Neuronal stem cell (in vitro differentiated cells): ENCODE results near the gene CLEC16A.

ENCODE experiments used
- DNase-seq: peaks from one replicate; pipeline ENCODE4 v3.0.0-alpha.2; 2013; ENCODE audit warnings: low spot score
- H2AFZ ChIP-seq: one replicate; pipeline ENCODE4 v1.6.1; 2013; ENCODE audit warnings: mild to moderate bottlenecking, low read length, inconsistent platforms
- H2AK5ac ChIP-seq: 2 replicates; pipeline ENCODE4 v1.6.1; 2013; ENCODE audit warnings: low read depth, mild to moderate bottlenecking, inconsistent platforms, low read length, moderate library complexity, mixed read lengths
- H2BK120ac ChIP-seq: 2 replicates; pipeline ENCODE4 v1.6.1; 2013; ENCODE audit warnings: low read depth, mild to moderate bottlenecking, inconsistent platforms, low read length, moderate library complexity, mixed read lengths
- H2BK12ac ChIP-seq: one replicate; pipeline ENCODE4 v1.6.1; 2013; ENCODE audit warnings: low read length, inconsistent platforms
- H2BK15ac ChIP-seq: 2 replicates; pipeline ENCODE4 v1.6.1; 2013; ENCODE audit warnings: mild to moderate bottlenecking, low read length, inconsistent platforms, mixed read lengths
- H2BK5ac ChIP-seq: one replicate; pipeline ENCODE4 v1.6.1; 2013; ENCODE audit warnings: inconsistent platforms, mild to moderate bottlenecking, low read length, moderate library complexity
- H3K14ac ChIP-seq: one replicate; pipeline ENCODE4 v1.6.1; 2013; ENCODE audit warnings: low read length, inconsistent platforms
- H3K18ac ChIP-seq: 2 replicates; pipeline ENCODE4 v1.6.1; 2013; ENCODE audit warnings: low read length, inconsistent platforms
- H3K23ac ChIP-seq: 2 replicates; pipeline ENCODE4 v1.6.1; 2013; ENCODE audit warnings: low read depth, mild to moderate bottlenecking, mixed read lengths, low read length, inconsistent platforms; ENCODE audit not compliant: poor library complexity
- H3K27ac ChIP-seq: replicated peaks from 3 replicates; pipeline ENCODE4 v1.5.1; 2013; ENCODE audit warnings: low read length, inconsistent platforms
- H3K27me3 ChIP-seq, 3 experiments: 2 replicates each; pipeline ENCODE4 v1.6.1; 2013; ENCODE audit warnings: low read length in 3 of 3, mild to moderate bottlenecking in 2 of 3, inconsistent platforms in 1 of 3, low read depth in 1 of 3, mixed read lengths in 1 of 3, moderate library complexity in 1 of 3; ENCODE audit not compliant: control insufficient read depth in 3 of 3, insufficient read depth in 3 of 3
- H3K36me3 ChIP-seq, 2 donors: replicated peaks in 1 of 2; 2 replicates each; pipeline ENCODE4 v1.6.1; 2013; ENCODE audit warnings: low read length in 2 of 2; ENCODE audit not compliant: control insufficient read depth in 2 of 2, insufficient read depth in 2 of 2
- H3K4ac ChIP-seq: 2 replicates; pipeline ENCODE4 v1.6.1; 2013; ENCODE audit warnings: inconsistent platforms, mild to moderate bottlenecking, low read length, moderate library complexity
- H3K4me1 ChIP-seq, 2 donors: 1 replicate in 1 of 2; 2 replicates in 1 of 2; pipeline ENCODE4 v1.6.1; 2013; ENCODE audit warnings: low read length in 2 of 2, low read depth in 1 of 2; ENCODE audit not compliant: control insufficient read depth in 2 of 2, insufficient read depth in 1 of 2
- H3K4me2 ChIP-seq: one replicate; pipeline ENCODE4 v1.6.1; 2013; ENCODE audit warnings: mild to moderate bottlenecking, low read length, inconsistent platforms; ENCODE audit not compliant: insufficient read depth, poor library complexity, severe bottlenecking
- H3K4me3 ChIP-seq, 2 donors: 2 replicates each; pipeline ENCODE4 v1.5.1; 2013; ENCODE audit warnings: low read length in 2 of 2, mild to moderate bottlenecking in 2 of 2, inconsistent platforms in 1 of 2, moderate library complexity in 1 of 2
- H3K79me1 ChIP-seq: one replicate; pipeline ENCODE4 v1.6.1; 2013; ENCODE audit warnings: low read depth, mild to moderate bottlenecking, inconsistent platforms, low read length, moderate library complexity
- H3K9ac ChIP-seq: one replicate; pipeline ENCODE4 v1.6.1; 2013; ENCODE audit warnings: mild to moderate bottlenecking, low read depth, low read length, inconsistent platforms; ENCODE audit not compliant: poor library complexity
- H3K9me3 ChIP-seq, 2 donors: replicated peaks in 1 of 2; 2 replicates each; pipeline versions ENCODE3 to v1.6.1; 2013; ENCODE audit warnings: low read length in 2 of 2, mild to moderate bottlenecking in 2 of 2, inconsistent platforms in 1 of 2, low read depth in 1 of 2, mixed read lengths in 1 of 2, moderate library complexity in 1 of 2; ENCODE audit not compliant: control insufficient read depth in 2 of 2, insufficient read depth in 1 of 2
- H4K8ac ChIP-seq: one replicate; pipeline ENCODE4 v1.6.1; 2013; ENCODE audit warnings: low read depth, mild to moderate bottlenecking, inconsistent platforms, low read length, moderate library complexity
- H4K91ac ChIP-seq: one replicate; pipeline ENCODE4 v1.6.1; 2013; ENCODE audit warnings: low read length, low read depth, mild to moderate bottlenecking, inconsistent platforms; ENCODE audit not compliant: poor library complexity
- WGBS, 2 donors: extraction: QIAGEN DNeasy Blood & Tissue Kit; methylation state at CpG; one replicate each; pipeline ENCODE4 v1.1.7; 2013; ENCODE audit warnings: missing lambda C conversion rate in 2 of 2, mixed read lengths in 1 of 2; ENCODE audit not compliant: insufficient read length in 2 of 2, insufficient replicate concordance in 1 of 2; ENCODE audit errors: extremely low coverage in 2 of 2; 5-methylcytosine and 5-hydroxymethylcytosine counted together

CLEC16A gene

DNA sequence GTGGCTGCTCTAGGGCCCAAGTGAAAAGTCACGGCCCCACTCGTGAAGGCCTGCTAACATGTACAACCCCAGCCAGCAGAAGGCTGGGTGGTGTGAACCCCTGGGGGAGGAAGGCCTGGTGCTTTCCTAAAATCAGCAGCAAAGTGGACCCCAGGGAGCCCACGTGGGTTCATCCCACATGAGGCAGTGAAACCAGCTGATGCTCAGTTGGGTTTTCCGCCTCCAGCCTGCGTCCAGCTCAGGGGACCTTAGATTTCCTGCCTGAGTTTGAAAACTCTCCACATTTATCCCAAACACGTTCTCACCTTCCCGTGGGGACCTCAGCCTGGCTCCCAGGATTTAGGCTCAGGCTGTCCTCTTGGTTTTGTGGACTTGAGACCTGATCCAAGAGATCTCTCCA is 225.8 kb downstream of the CLEC16A start:
- peaks cover 5 to 9% of the 10 kb centered on the region in 2 donors for H3K36me3 ChIP-seq
- no peak overlapping the region for H2BK5ac ChIP-seq
- no peak overlapping the region for H2BK15ac ChIP-seq
- peaks cover 0 to 1% of the 10 kb centered on the region in 2 donors for H3K9me3 ChIP-seq
- no peak overlapping the region for H2AFZ ChIP-seq
- H3K79me1 ChIP-seq = no peaks in the 10 kb centered on the region
- no peak overlapping the region for H2BK12ac ChIP-seq
- H2BK120ac ChIP-seq = no peak overlapping the region
- no peak overlapping the region for H3K4ac ChIP-seq
- H3K18ac ChIP-seq = no peak overlapping the region
- no peak overlapping the region for H2AK5ac ChIP-seq
- peaks cover 0 to 2% of the 10 kb centered on the region in 2 donors for H3K4me1 ChIP-seq
- no CpG with 5 or more reads among the region's 7 CpGs for WGBS, 2 donors
- peak overlapping the region; percentile 59 for H3K14ac ChIP-seq
- H3K23ac ChIP-seq = no peak overlapping the region
- H4K8ac ChIP-seq = no peak overlapping the region
- H3K9ac ChIP-seq = no peak overlapping the region
- no peak for DNase-seq
- no peak overlapping the region for H3K27ac ChIP-seq
- H3K4me3 ChIP-seq = no peak overlapping the region
- H3K27me3 ChIP-seq = peaks cover 0 to 2% (median 0%) of the 10 kb centered on the region in 3 experiments
- no peak overlapping the region for H3K4me2 ChIP-seq
- no peak overlapping the region for H4K91ac ChIP-seq

DNA sequence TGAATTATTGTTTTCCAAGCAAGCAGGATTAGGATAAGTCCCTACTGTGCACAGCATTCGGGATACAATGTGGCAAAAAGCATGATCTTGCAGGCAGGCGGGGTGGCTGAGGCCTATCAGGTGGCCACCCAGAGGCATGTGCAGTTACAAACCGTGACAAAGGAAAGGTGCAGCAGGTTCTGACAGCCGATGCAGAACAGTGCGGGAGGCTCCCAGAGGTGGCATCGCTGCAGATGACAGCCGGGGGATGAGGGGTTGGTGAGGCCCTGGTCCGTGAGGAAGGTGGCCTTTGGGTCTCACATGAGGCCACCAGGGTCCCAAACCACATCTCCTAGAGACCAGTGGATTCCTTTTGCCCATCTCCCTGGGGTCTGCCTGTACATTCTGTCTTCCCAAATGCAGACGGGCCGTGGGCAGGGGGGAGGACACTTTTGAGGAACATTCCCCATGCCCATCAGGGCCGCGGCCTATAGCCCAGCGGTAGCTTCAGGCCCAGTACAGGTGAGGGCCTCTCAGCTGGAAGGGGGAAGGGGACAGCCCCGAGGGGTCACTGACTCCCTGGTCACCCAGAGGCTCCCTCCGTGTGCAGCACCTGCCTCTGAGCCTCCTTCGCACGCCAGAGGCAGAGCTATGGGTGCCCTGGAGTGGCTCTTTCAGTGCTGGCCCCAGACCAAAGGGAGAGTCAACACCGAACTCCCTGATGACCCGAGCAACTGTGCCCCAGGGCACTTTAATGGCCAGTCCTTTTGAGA is 226.5 kb downstream of the CLEC16A start:
- no CpG with 5 or more reads among the region's 19 CpGs for WGBS, 2 donors
- Histone ChIP-seq H3K4me3 (peak overlapping the region in 1 of 2 donors; percentile 37), H3K18ac (no peak overlapping the region), H2BK12ac (no peak overlapping the region), H3K36me3 (peaks cover 5 to 9% of the 10 kb centered on the region in 2 donors), H2BK5ac (no peak overlapping the region), H2AFZ (no peak overlapping the region), H3K27ac (no peak overlapping the region), H4K8ac (no peak overlapping the region), H3K9ac (peak overlapping the region; percentile 27), H3K4ac (no peak overlapping the region), H3K4me2 (no peak overlapping the region), H3K14ac (peak overlapping the region; percentile 59), H3K27me3 (peaks cover 0 to 2% (median 0%) of the 10 kb centered on the region in 3 experiments), H2BK120ac (no peak overlapping the region), H3K9me3 (peaks cover 0 to 1% of the 10 kb centered on the region in 2 donors), H2BK15ac (no peak overlapping the region), H3K23ac (peak overlapping the region; percentile 60), H2AK5ac (no peak overlapping the region), H3K79me1 (no peaks in the 10 kb centered on the region), H3K4me1 (peaks cover 0 to 2% of the 10 kb centered on the region in 2 donors), H4K91ac (no peak overlapping the region)
- no peak for DNase-seq

DNA sequence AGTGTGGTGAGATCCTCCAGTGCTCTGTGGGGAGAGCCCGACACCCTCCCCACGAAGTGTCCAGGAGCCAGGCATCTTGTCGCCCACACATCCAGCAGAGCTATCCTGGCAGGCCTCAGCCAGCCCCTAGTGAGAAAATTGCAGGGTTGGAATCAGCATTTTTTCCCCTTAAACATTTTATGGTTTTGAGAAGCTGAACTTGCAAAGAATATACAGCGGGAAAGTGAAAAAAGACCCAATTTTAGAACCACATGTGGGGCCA is 227.0 kb downstream of the CLEC16A start:
- WGBS, 2 donors = no CpG with 5 or more reads among the region's 4 CpGs
- H4K8ac ChIP-seq = no peak overlapping the region

DNA sequence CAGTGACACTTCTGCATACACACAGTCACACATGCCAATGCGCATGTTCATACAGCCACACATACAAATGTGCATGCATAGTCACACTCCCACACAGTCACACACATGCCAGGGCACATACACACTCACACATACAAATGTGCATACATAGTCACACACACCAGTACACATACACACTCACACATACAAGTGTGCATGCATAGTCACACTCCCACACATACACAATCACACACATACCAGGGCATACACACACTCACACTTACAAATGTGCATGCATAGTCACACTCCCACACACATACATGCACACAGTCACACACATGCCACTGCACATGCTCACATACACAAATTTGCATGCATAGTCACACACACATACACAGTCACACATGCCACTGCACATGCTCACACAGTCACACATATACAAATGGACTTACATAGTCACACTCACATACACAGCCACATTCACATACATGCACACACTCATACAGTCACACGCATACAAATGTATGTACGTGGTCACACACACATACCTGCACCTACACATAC is 227.5 kb downstream of the CLEC16A start:
- no CpG with 5 or more reads among the region's 3 CpGs for WGBS, 2 donors
- H3K4me1 ChIP-seq = peaks cover 0 to 2% of the 10 kb centered on the region in 2 donors
- H3K9me3 ChIP-seq = peaks cover 0 to 1% of the 10 kb centered on the region in 2 donors
- H3K9ac ChIP-seq = no peak overlapping the region
- no peak overlapping the region for H3K14ac ChIP-seq
- peak overlapping the region in 1 of 2 donors; percentile 16 for H3K4me3 ChIP-seq
- no peak overlapping the region for H2AFZ ChIP-seq
- no peak overlapping the region for H3K18ac ChIP-seq
- H2BK12ac ChIP-seq = no peak overlapping the region
- no peak overlapping the region for H2AK5ac ChIP-seq
- no peak overlapping the region for H3K4me2 ChIP-seq
- no peak overlapping the region for H2BK120ac ChIP-seq
- no peak overlapping the region for H2BK5ac ChIP-seq
- H4K8ac ChIP-seq = no peak overlapping the region
- peaks cover 5% of the 10 kb centered on the region in 2 donors for H3K36me3 ChIP-seq
- H3K79me1 ChIP-seq = no peaks in the 10 kb centered on the region
- H3K27ac ChIP-seq = no peak overlapping the region
- no peak overlapping the region for H4K91ac ChIP-seq
- DNase-seq = no peak
- H2BK15ac ChIP-seq = no peak overlapping the region
- peaks cover 0 to 2% (median 0%) of the 10 kb centered on the region in 3 experiments for H3K27me3 ChIP-seq
- H3K4ac ChIP-seq = no peak overlapping the region
- H3K23ac ChIP-seq = no peak overlapping the region

More for the DNA sequence above, 227.0 kb downstream of the CLEC16A start:
- Histone ChIP-seq H2BK12ac (no peak overlapping the region), H3K9me3 (peaks cover 0 to 1% of the 10 kb centered on the region in 2 donors), H3K23ac (no peak overlapping the region), H3K14ac (no peak overlapping the region), H2BK15ac (no peak overlapping the region), H3K18ac (no peak overlapping the region), H3K4me2 (no peak overlapping the region), H3K4me1 (peaks cover 0 to 2% of the 10 kb centered on the region in 2 donors), H3K9ac (no peak overlapping the region), H3K27me3 (peaks cover 0 to 2% (median 0%) of the 10 kb centered on the region in 3 experiments), H2AFZ (no peak overlapping the region), H3K36me3 (peaks cover 5 to 9% of the 10 kb centered on the region in 2 donors), H2BK5ac (no peak overlapping the region), H3K4me3 (no peak overlapping the region), H3K4ac (no peak overlapping the region), H4K91ac (no peak overlapping the region), H2BK120ac (no peak overlapping the region), H3K79me1 (no peaks in the 10 kb centered on the region), H2AK5ac (no peak overlapping the region), H3K27ac (no peak overlapping the region)
- no peak for DNase-seq
